ENCODE results near the gene VTN. TPM values are rescaled to one million over a fixed set of nuclear protein-coding genes. Genes with fewer than 3 reads are reported as not detected.
A peak's percentile ranks its signal among the peaks of the same experiment; 100 is the strongest.

The VTN gene
- polyA plus RNA-seq, 2 of the 4 experiments (the other 2 are of a cell fraction) = 10.2 to 25.5 TPM

GRCh38 chr17:28327709-28328108 is 42.4 kb downstream of the VTN start:
- CTCF ChIA-PET = interaction anchor here (0.9 to 2.2 kb wide), 8 partner anchors 8 to 95 kb away, joined by 3 to 11 read pairs (median 4); partner anchors contain the start of gene TMEM97
- Histone ChIP-seq H3K4me3 (no peak overlapping the region), H3K4me2 (no peak overlapping the region), H3K27ac (no peak overlapping the region), H3K4me1 (peaks cover 30% of the 10 kb centered on the region), H3K9me3 (no peaks in the 10 kb centered on the region)
- FAIRE-seq = no peak
- peak; percentile 51 to 62; a peak in 5 of 6 replicates for ATAC-seq
- TF ChIP-seq BHLHE40 (IDR thresholded peaks at IDR 0.05; ENCODE audit: low read depth, low read length) (no peak), RAD21 (conservative IDR thresholded peaks at IDR 0.05 in 1 of 2, IDR thresholded peaks at IDR 0.05 in 1 of 2) (peak; percentile 36 to 42; a peak in 3 of 5 replicates), KDM1A (IDR thresholded peaks at IDR 0.05; ENCODE audit: low read depth) (no peak), RCOR1 (IDR thresholded peaks at IDR 0.05; ENCODE audit: low read depth, low read length) (no peak), RNF2 (IDR thresholded peaks at IDR 0.05; ENCODE audit: borderline replicate concordance, low read depth) (no peak), MYC (IDR thresholded peaks at IDR 0.05; ENCODE audit: borderline replicate concordance, low read length) (no peak), ZNF302 (CRISPR knock-in tag; IDR thresholded peaks at IDR 0.05) (no peak), CTCF (IDR thresholded peaks at IDR 0.05) (peak; percentile 40; the same call in 2 of the 3 replicates), USF2 (IDR thresholded peaks at IDR 0.05) (no peak), BCL3 (IDR thresholded peaks at IDR 0.05) (no peak), PHF8 (IDR thresholded peaks at IDR 0.05; ENCODE audit: borderline replicate concordance, low read depth) (no peak), SMC3 (IDR thresholded peaks at IDR 0.05) (peak; percentile 30; the same call in 1 of the 3 replicates)
- POLR2A ChIA-PET = no interaction called here
- WGBS (ENCODE audit: missing lambda C conversion rate) = 46% methylated on average over 3 of the region's 3 CpGs
- DNase-seq (ENCODE audit: low read depth in 1 of 2, low spot score in 1 of 2) = peak in 1 of 2 experiments; percentile 53

GRCh38 chr17:28327031-28327607 is 43.0 kb downstream of the VTN start:
- H3K4me3 ChIP-seq = no peak overlapping the region
- no peak overlapping the region for H3K27ac ChIP-seq
- H3K9me3 ChIP-seq = no peaks in the 10 kb centered on the region
- no peak for FAIRE-seq
- H3K4me1 ChIP-seq = peaks cover 35% of the 10 kb centered on the region
- ATAC-seq = no peak
- DNase-seq (ENCODE audit: low read depth in 1 of 2, low spot score in 1 of 2) = no peak
- WGBS (ENCODE audit: missing lambda C conversion rate) = 95% methylated on average over 9 of the region's 9 CpGs
- POLR2A ChIA-PET = no interaction called here
- CTCF ChIA-PET = interaction anchor here (1.6 to 2.5 kb wide), 5 partner anchors 8 to 95 kb away, joined by 4 to 17 read pairs (median 7); partner anchors contain the start of genes IFT20 and TNFAIP1
- H3K4me2 ChIP-seq = no peak overlapping the region
- TF ChIP-seq MAZ (IDR thresholded peaks at IDR 0.05; ENCODE audit: borderline replicate concordance, low read depth, low read length) (no peak), REST (IDR thresholded peaks at IDR 0.05) (no peak), FOSB (CRISPR knock-in tag; IDR thresholded peaks at IDR 0.05) (no peak), HOXB5 (CRISPR knock-in tag; IDR thresholded peaks at IDR 0.05) (no peak), CHD4 (IDR thresholded peaks at IDR 0.05; ENCODE audit: borderline replicate concordance) (no peak), ATOH8 (CRISPR knock-in tag; IDR thresholded peaks at IDR 0.05; ENCODE audit: low read depth) (no peak), NR3C1 (IDR thresholded peaks at IDR 0.05) (no peak), MYC (IDR thresholded peaks at IDR 0.05; ENCODE audit: borderline replicate concordance, low read length) (no peak), CEBPB (IDR thresholded peaks at IDR 0.05) (no peak), POLR2AphosphoS2 (conservative IDR thresholded peaks at IDR 0.05; ENCODE audit: low read length) (no peak), ZFP36 (IDR thresholded peaks at IDR 0.05; ENCODE audit: borderline replicate concordance, partially characterized antibody) (no peak)

Measured in A549 (cell line).